H9 (cell line): ENCODE results near the gene SIGLEC1. TPM values are rescaled to one million over a fixed set of nuclear protein-coding genes. Genes with fewer than 3 reads are reported as not detected.

Experiments
- DNase-seq: peaks from one replicate; pipeline ENCODE4 v3.0.0-alpha.2; 2017
- H2AFZ ChIP-seq: one replicate; pipeline ENCODE4 v1.6.1; 2013; ENCODE audit warnings: mild to moderate bottlenecking, low read length, control low read depth, moderate library complexity
- H2AK5ac ChIP-seq: 2 replicates; pipeline ENCODE4 v1.6.1; 2013; ENCODE audit warnings: low read length, control low read depth, mixed read lengths; ENCODE audit not compliant: insufficient read length
- H2BK120ac ChIP-seq: one replicate; pipeline ENCODE4 v1.6.1; 2013; ENCODE audit warnings: low read depth, mild to moderate bottlenecking, low read length, control low read depth, inconsistent platforms; ENCODE audit not compliant: poor library complexity, severe bottlenecking
- H2BK12ac ChIP-seq: 2 replicates; pipeline ENCODE4 v1.6.1; 2013; ENCODE audit warnings: low read length, control low read depth, mixed read lengths, low read depth; ENCODE audit not compliant: insufficient read length
- H2BK15ac ChIP-seq: 2 replicates; pipeline ENCODE4 v1.6.1; 2013; ENCODE audit warnings: low read depth, low read length, control low read depth
- H2BK20ac ChIP-seq: one replicate; pipeline ENCODE4 v1.6.1; 2013; ENCODE audit warnings: low read depth, mild to moderate bottlenecking, low read length, control low read depth, inconsistent platforms; ENCODE audit not compliant: poor library complexity, severe bottlenecking
- H2BK5ac ChIP-seq: 2 replicates; pipeline ENCODE4 v1.6.1; 2013; ENCODE audit warnings: low read length, control low read depth, mixed read lengths; ENCODE audit not compliant: insufficient read length
- H3K14ac ChIP-seq: 2 replicates; pipeline ENCODE4 v1.6.1; 2013; ENCODE audit warnings: low read length, control low read depth; ENCODE audit not compliant: insufficient read depth
- H3K18ac ChIP-seq: 2 replicates; pipeline ENCODE4 v1.6.1; 2013; ENCODE audit warnings: low read depth, mild to moderate bottlenecking, mixed read lengths, low read length, control low read depth; ENCODE audit not compliant: insufficient read length
- H3K23ac ChIP-seq: 2 replicates; pipeline ENCODE4 v1.6.1; 2013; ENCODE audit warnings: low read length, control low read depth, mixed read lengths, low read depth; ENCODE audit not compliant: insufficient read length
- H3K23me2 ChIP-seq: 2 replicates; pipeline ENCODE4 v1.6.1; 2013; ENCODE audit warnings: low read depth, mild to moderate bottlenecking, mixed read lengths, low read length, control low read depth; ENCODE audit not compliant: insufficient read length, poor library complexity, severe bottlenecking
- H3K27ac ChIP-seq: 2 replicates; pipeline ENCODE4 v1.5.1; 2013; ENCODE audit warnings: low read length, control low read depth, mixed read lengths, low read depth; ENCODE audit not compliant: insufficient read length
- H3K27me3 ChIP-seq: 2 replicates; pipeline ENCODE4 v1.6.1; 2013; ENCODE audit warnings: low read length, control low read depth, inconsistent platforms; ENCODE audit not compliant: insufficient read depth
- H3K4ac ChIP-seq: 2 replicates; pipeline ENCODE4 v1.6.1; 2013; ENCODE audit warnings: low read depth, mild to moderate bottlenecking, control low read depth, inconsistent platforms, low read length, moderate library complexity
- H3K4me1 ChIP-seq: 2 replicates; pipeline ENCODE4 v1.6.1; 2013; ENCODE audit warnings: low read length, control low read depth, inconsistent platforms; ENCODE audit not compliant: insufficient read depth
- H3K4me2 ChIP-seq: 2 replicates; pipeline ENCODE4 v1.6.1; 2013; ENCODE audit warnings: low read length, control low read depth, mixed read lengths; ENCODE audit not compliant: insufficient read length, insufficient read depth
- H3K56ac ChIP-seq: 2 replicates; pipeline ENCODE4 v1.6.1; 2013; ENCODE audit warnings: low read depth, mild to moderate bottlenecking, mixed read lengths, low read length, control low read depth; ENCODE audit not compliant: insufficient read length
- H3K79me1 ChIP-seq: 2 replicates; pipeline ENCODE4 v1.6.1; 2013; ENCODE audit warnings: low read depth, mild to moderate bottlenecking, moderate library complexity, low read length, control low read depth, inconsistent platforms; ENCODE audit not compliant: insufficient read depth, poor library complexity, severe bottlenecking
- H3K79me2 ChIP-seq: 2 replicates; pipeline ENCODE4 v1.6.1; 2013; ENCODE audit warnings: low read length, control low read depth, inconsistent platforms; ENCODE audit not compliant: insufficient read depth
- H3K9ac ChIP-seq: 2 replicates; pipeline ENCODE4 v1.6.1; 2013; ENCODE audit warnings: low read length, control low read depth, mixed read lengths; ENCODE audit not compliant: insufficient read length; ENCODE audit errors: extremely low read depth
- H3K9me3 ChIP-seq: one replicate; pipeline ENCODE4 v1.6.1; 2013; ENCODE audit warnings: low read depth, low read length, inconsistent platforms; ENCODE audit not compliant: control insufficient read depth
- H3T11ph ChIP-seq: one replicate; pipeline ENCODE4 v1.6.1; 2013; ENCODE audit warnings: mild to moderate bottlenecking, low read length, control low read depth, inconsistent platforms
- H4K20me1 ChIP-seq: one replicate; pipeline ENCODE4 v1.6.1; 2013; ENCODE audit not compliant: control insufficient read depth, insufficient read length, insufficient read depth
- H4K5ac ChIP-seq: 2 replicates; pipeline ENCODE4 v1.6.1; 2013; ENCODE audit warnings: low read depth, mild to moderate bottlenecking, mixed read lengths, low read length, control low read depth; ENCODE audit not compliant: insufficient read length
- H4K8ac ChIP-seq: replicated peaks from 2 replicates; pipeline ENCODE4 v1.6.1; 2013; ENCODE audit warnings: low read length, control low read depth, mixed read lengths, low read depth; ENCODE audit not compliant: insufficient read length
- H4K91ac ChIP-seq: 2 replicates; pipeline ENCODE4 v1.6.1; 2013; ENCODE audit warnings: low read depth, mild to moderate bottlenecking, moderate library complexity, mixed read lengths, low read length, control low read depth; ENCODE audit not compliant: insufficient read length
- H3K27ac Mint-ChIP-seq, 3 experiments: 2 replicates in 2 of 3; 3 replicates in 1 of 3; pipeline ENCODE4 v1.8.0; 2020 to 2021; ENCODE audit warnings: mixed read lengths in 3 of 3, mild to moderate bottlenecking in 1 of 3, moderate library complexity in 1 of 3
- H3K27me3 Mint-ChIP-seq: 2 replicates; pipeline ENCODE4 v1.8.0; 2021; ENCODE audit warnings: low read depth, mild to moderate bottlenecking, moderate library complexity, mixed read lengths
- H3K36me3 Mint-ChIP-seq, 3 experiments: 2 replicates in 2 of 3; 3 replicates in 1 of 3; pipeline ENCODE4 v1.8.0; 2020 to 2021; ENCODE audit warnings: low read depth in 3 of 3, mixed read lengths in 3 of 3; ENCODE audit not compliant: insufficient read depth in 1 of 3
- H3K4me1 Mint-ChIP-seq, 2 experiments: 2 replicates each; pipeline ENCODE4 v1.8.0; 2020; ENCODE audit warnings: mixed read lengths in 2 of 2
- H3K4me3 Mint-ChIP-seq, 2 experiments: 2 replicates in 1 of 2; 3 replicates in 1 of 2; pipeline ENCODE4 v1.8.0; 2020 to 2021; ENCODE audit warnings: mild to moderate bottlenecking in 2 of 2, mixed read lengths in 2 of 2, moderate library complexity in 1 of 2
- H3K9me3 Mint-ChIP-seq, 2 experiments: 2 replicates in 1 of 2; 3 replicates in 1 of 2; pipeline ENCODE4 v1.8.0; 2020; ENCODE audit warnings: mild to moderate bottlenecking in 2 of 2, mixed read lengths in 2 of 2, moderate library complexity in 1 of 2
- CTCF ChIP-seq: fragments of 200-600 bp; sonication (generic); conservative IDR thresholded peaks from 3 replicates; pipeline ENCODE4 v1.8.0; 2021; ENCODE audit warnings: antibody characterized with exemption, mild to moderate bottlenecking
- WGBS: extraction: QIAGEN DNeasy Blood & Tissue Kit; methylation state at CpG from one replicate; pipeline ENCODE4 v1.1.7; 2013; ENCODE audit warnings: missing lambda C conversion rate, low lambda C conversion rate, mixed read lengths; ENCODE audit not compliant: insufficient read length; ENCODE audit errors: extremely low coverage; 5-methylcytosine and 5-hydroxymethylcytosine counted together
- total RNA-seq: library from RNA; stranded (reverse); gene quantifications from 2 replicates; pipeline ENCODE4 v1.2.1, GENCODE V29; 2021

SIGLEC1 gene
- total RNA-seq, 1 experiment from 2014 or later, result not detected

- H3K27me3 ChIP-seq, result no peaks in the 10 kb centered on the region
- no peak overlapping the region for H2BK5ac ChIP-seq
- no peak overlapping the region for H2BK15ac ChIP-seq
- no peak overlapping the region for H3T11ph ChIP-seq
- H3K14ac ChIP-seq, result no peak overlapping the region; the same call in 1 of the 2 replicates
- Mint-ChIP-seq H3K36me3 (no peaks in the 10 kb centered on the region; a peak in 2 of 7 replicates), H3K4me3 (no peak overlapping the region), H3K27ac (no peak overlapping the region; a peak in 1 of 7 replicates), H3K27me3 (no peaks in the 10 kb centered on the region; the same call in 1 of the 2 replicates), H3K4me1 (no peaks in the 10 kb centered on the region), H3K9me3 (peaks cover 3% of the 10 kb centered on the region in 2 experiments; a peak in 3 of 5 replicates)
- H2AFZ ChIP-seq, result no peak overlapping the region
- H3K56ac ChIP-seq, result no peak overlapping the region
- H3K9me3 ChIP-seq, result no peaks in the 10 kb centered on the region
- no peaks in the 10 kb centered on the region for H3K4me1 ChIP-seq
- no peak overlapping the region for H3K23ac ChIP-seq
- H3K4ac ChIP-seq, result no peak overlapping the region
- no peak overlapping the region for H4K5ac ChIP-seq
- H3K4me2 ChIP-seq, result no peak overlapping the region
- no peak overlapping the region for H2AK5ac ChIP-seq
- H2BK120ac ChIP-seq, result no peak overlapping the region
- no peak overlapping the region for H3K9ac ChIP-seq
- no peak overlapping the region for H3K27ac ChIP-seq
- H3K18ac ChIP-seq, result no peak overlapping the region
- no peak for TF ChIP-seq CTCF
- no peak overlapping the region for H4K8ac ChIP-seq
- no peak overlapping the region for H4K91ac ChIP-seq
- H2BK20ac ChIP-seq, result no peak overlapping the region
- H3K79me2 ChIP-seq, result no peaks in the 10 kb centered on the region
- no CpG with 5 or more reads among the region's 18 CpGs for WGBS
- no peaks in the 10 kb centered on the region for H3K23me2 ChIP-seq
- no peak overlapping the region for H2BK12ac ChIP-seq
- no peaks in the 10 kb centered on the region for H3K79me1 ChIP-seq
- H4K20me1 ChIP-seq, result peaks cover 2% of the 10 kb centered on the region
- DNase-seq, result no peak
Observed at GRCh38 chr20:3697588-3698305, 14.7 kb downstream of the SIGLEC1 start.
